ENCODE measurements around the gene DENND1B.

- TF ChIP-seq CTCF (conservative IDR thresholded peaks at IDR 0.05 in 1 of 2, IDR thresholded peaks at IDR 0.05 in 1 of 2; ENCODE audit: extremely low read depth in 1 of 2, insufficient read depth in 1 of 2, low read depth in 1 of 2, low read length in 2 of 2) (no peak), EZH2 (IDR thresholded peaks at IDR 0.05; ENCODE audit: borderline replicate concordance, low read length) (no peak)
Observed at GRCh38 chr1:197465528-197466327, 309.6 kb downstream of the DENND1B start.

Data from mammary epithelial cell (primary cell).